GM19023 (cell line): ENCODE measurements around the gene UBP1.
"Not testable (repeated sequence)": the region's sequence is repeated elsewhere in the genome, so short reads cannot be mapped to it uniquely, and the experiment has no call there.

Source experiments
- ATAC-seq: cut with Tn5 transposase; IDR thresholded peaks from one replicate; pipeline ENCODE4 v1.9.1; 2021; ENCODE audit warnings: mild to moderate bottlenecking, moderate library complexity; ENCODE audit not compliant: unreplicated experiment

Gene UBP1

GRCh38 chr3:33440328-33441224 lies at the start of gene UBP1:
Gene UBP1, minus strand, starts transcription at chr3:33440405. Its CDS starts 557 bp downstream, at chr3:33439848.
- ATAC-seq = peak; percentile 89

- ATAC-seq = no peak
Measured at GRCh38 chr3:33488683-33489082, 48.5 kb upstream of the UBP1 start.

GRCh38 chr3:33488246-33488645 lies 48.0 kb upstream of the UBP1 start:
- ATAC-seq = no peak

- ATAC-seq = no peak
Measured at GRCh38 chr3:33482111-33482521, 41.9 kb upstream of the UBP1 start.

- no peak for ATAC-seq
Measured at GRCh38 chr3:33474896-33475295, 34.7 kb upstream of the UBP1 start.

- no peak for ATAC-seq
Measured at GRCh38 chr3:33473813-33474212, 33.6 kb upstream of the UBP1 start.

GRCh38 chr3:33467786-33468185 lies 27.6 kb upstream of the UBP1 start:
- no peak for ATAC-seq

GRCh38 chr3:33461097-33461496 lies 20.9 kb upstream of the UBP1 start:
- ATAC-seq = no peak

- ATAC-seq = not testable (repeated sequence)
Measured at GRCh38 chr3:33459577-33459976, 19.4 kb upstream of the UBP1 start.

- ATAC-seq = no peak
Measured at GRCh38 chr3:33458446-33458845, 18.2 kb upstream of the UBP1 start.

GRCh38 chr3:33456756-33457155 lies 16.6 kb upstream of the UBP1 start:
- no peak for ATAC-seq

- no peak for ATAC-seq
Measured at GRCh38 chr3:33453331-33453761, 13.1 kb upstream of the UBP1 start.

- not testable (repeated sequence) for ATAC-seq
Measured at GRCh38 chr3:33451994-33452393, 11.8 kb upstream of the UBP1 start.

GRCh38 chr3:33447958-33448357 lies 7.8 kb upstream of the UBP1 start:
- no peak for ATAC-seq

- not testable (repeated sequence) for ATAC-seq
Measured at GRCh38 chr3:33447256-33447625, 7.0 kb upstream of the UBP1 start.

- ATAC-seq = no peak
Measured at GRCh38 chr3:33442190-33442589, 2.0 kb upstream of the UBP1 start.

GRCh38 chr3:33441225-33441976 lies 1.2 kb upstream of the UBP1 start:
- peak; percentile 1 for ATAC-seq

GRCh38 chr3:33439546-33440327 lies 468 bp downstream of the UBP1 start:
- peak; percentile 21 for ATAC-seq

GRCh38 chr3:33438881-33439545 lies 1.2 kb downstream of the UBP1 start:
- no peak for ATAC-seq

- no peak for ATAC-seq
Measured at GRCh38 chr3:33438284-33438668, 1.9 kb downstream of the UBP1 start.
